GM18502 (cell line): Measurements from ENCODE around the gene DCBLD1.
A peak's percentile ranks its signal among the peaks of the same experiment; 100 is the strongest.

Source experiments
- ATAC-seq: cut with Tn5 transposase; IDR thresholded peaks from one replicate; pipeline ENCODE4 v1.9.1; 2021; ENCODE audit warnings: mild to moderate bottlenecking; ENCODE audit not compliant: unreplicated experiment, poor library complexity

Gene DCBLD1

DNA sequence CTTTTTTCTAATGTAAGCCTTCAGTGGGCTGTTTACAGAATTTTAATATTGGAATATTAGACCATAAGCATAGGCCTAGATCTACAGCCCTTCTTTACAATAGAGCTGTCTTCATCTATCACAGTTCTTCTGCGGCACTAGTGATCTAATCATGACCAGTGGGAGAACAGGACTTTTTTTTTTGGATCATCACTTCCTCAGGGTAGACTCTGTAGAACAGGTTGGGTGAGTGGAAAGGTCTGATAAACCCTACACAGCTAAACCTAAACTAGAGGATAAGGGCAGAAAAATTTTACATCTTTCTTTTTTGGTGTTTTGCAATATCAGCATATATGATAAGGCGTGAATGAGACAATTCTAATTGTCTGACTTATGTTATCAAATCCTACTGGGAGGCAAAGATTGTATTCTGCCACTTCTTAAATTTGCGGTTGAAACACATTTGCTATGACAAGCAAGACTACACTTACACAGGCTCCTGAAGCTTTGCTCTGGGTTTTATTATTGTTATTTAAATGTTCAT is 67.7 kb downstream of the DCBLD1 start:
- no peak for ATAC-seq

DNA sequence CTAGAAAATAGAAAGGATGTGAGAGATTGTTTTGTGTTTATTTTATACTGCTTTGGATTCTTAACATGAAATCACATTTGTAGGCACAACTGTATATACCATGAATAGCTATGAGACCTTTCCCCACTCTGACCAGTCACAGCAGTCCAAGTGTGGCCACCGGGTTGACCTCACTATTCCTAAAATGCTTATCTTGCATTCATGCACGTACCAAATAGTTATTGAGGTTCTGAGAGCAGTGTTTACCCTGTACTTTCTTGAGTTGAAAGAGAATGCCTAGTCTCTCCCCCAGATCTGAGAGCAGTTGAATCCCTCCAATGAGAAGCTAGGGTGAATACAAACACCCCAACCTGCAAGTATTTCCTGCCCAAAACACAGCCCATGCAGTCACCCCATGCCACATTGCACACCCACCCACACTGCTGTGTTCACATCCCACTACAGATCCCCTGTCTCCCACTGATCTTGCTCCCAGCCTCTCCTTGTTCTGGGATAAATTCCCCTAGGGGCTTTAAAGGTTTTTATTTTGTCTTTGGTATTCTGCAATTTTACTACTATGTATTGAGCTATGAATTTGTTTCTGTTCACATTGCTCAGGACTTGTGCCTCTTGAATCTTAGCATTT is 68.3 kb downstream of the DCBLD1 start:
- no peak for ATAC-seq

GRCh38 chr6:117552618-117553017 is 70.1 kb downstream of the DCBLD1 start:
- no peak for ATAC-seq

- no peak for ATAC-seq
Observed at GRCh38 chr6:117553142-117553541, 70.7 kb downstream of the DCBLD1 start.

- no peak for ATAC-seq
Observed at GRCh38 chr6:117555262-117555849, 72.9 kb downstream of the DCBLD1 start.

DNA sequence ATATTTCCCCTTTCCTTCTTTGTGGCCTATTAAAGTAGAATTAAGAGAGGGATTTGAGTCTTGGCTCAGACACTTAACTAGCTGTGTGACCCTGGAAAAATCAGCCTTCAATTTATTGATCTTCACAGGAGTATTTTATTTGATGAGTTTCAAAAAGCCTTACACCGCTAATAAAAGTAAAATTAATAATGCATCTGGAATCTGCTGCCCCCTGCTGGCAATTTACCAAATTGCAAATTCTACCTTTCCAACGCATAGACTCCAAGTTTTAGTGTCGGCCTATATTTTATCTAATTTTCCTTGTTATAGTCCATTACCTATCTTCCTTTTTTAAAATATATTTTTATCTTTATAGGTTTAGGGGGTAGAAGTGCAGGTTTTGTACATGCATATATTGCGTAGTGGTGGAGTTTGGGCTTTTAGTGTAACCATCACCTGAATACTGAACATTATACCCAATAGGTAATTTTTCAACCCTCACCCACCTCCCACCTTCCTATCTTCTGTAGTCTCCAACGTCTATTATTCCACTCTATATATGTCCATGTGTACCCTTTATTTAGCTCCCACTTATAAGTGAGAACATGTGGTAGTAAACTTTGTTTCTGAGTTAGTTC is 73.5 kb downstream of the DCBLD1 start:
- peak; percentile 49 for ATAC-seq

DNA sequence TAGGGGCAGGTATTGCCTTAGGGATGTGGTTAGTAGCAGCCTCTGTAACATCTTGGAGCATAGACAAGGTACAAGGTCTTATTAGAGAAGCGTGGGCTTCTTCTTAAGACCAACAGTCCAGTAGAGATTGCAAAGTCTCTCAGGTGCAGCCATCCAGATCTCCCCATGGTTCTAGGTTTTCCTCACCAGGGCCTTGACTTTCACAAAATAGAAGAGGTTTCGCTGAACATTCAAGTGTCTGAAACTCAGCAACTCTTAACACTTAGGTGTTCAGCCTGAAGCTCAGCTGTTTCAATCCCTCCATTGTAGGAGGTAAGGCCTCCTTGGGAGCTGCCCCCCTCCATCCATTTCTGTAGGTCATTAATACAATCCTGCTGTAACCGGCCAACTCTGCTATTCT is 75.5 kb downstream of the DCBLD1 start:
- ATAC-seq, result no peak

DNA sequence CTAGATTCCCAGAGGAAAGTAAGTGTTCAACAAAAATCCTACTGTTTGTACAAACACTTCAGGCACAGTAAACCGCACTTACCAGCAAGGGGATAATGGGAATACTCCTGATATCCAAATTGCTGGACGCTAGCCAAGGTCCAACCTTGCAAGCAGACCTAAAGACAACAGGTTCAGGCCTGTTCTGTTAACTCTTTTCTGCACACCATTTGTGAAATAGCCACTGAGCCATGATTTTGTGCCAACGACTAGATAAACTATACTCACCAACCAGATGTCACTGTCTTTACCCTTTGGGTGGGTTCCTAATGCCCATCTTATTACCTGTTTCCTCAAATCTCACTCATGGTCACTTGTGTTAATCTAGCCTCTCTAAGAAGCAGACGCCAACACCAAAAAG is 76.3 kb downstream of the DCBLD1 start:
- no peak for ATAC-seq

DNA sequence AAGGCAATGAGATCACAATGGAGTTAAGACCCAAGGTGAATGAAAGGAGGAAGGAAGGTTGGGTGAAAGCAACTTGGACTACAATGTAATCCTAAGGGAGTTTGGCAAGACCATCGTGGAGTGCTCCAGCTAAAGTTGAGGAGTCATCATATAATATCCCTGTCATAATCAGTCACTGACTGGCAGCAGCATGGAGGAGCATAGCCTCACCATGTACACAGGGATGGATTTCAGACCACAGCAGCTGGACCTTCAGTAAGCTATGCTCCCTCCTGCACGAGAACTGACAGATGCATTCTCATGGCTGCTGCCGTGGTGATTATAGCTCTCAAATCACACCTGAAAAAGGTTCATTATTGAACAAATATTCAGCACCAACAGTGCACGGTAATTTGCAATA is 76.8 kb downstream of the DCBLD1 start:
- ATAC-seq, result no peak

DNA sequence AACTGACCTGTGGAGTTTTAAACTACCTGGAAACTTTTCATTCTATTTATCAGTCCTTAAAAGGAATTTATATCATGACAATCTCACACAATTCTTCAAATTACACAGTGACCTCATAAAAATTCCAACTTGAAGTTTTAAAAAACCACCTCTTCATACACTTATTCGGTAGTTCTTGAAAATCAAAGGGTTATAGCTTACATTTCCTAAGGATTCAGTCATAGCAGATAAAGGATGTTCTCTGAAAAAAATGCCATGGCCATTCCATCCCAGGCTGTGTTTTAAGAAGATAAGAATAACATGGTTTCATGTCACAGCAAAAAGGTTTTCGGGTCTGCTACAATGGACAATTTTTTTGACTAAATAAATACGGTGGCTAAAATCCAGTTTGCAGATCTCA is 78.7 kb downstream of the DCBLD1 start:
- no peak for ATAC-seq

- ATAC-seq, result no peak
Observed at GRCh38 chr6:117564681-117565080, 82.2 kb downstream of the DCBLD1 start.

GRCh38 chr6:117568247-117568646 is 85.8 kb downstream of the DCBLD1 start:
- no peak for ATAC-seq

DNA sequence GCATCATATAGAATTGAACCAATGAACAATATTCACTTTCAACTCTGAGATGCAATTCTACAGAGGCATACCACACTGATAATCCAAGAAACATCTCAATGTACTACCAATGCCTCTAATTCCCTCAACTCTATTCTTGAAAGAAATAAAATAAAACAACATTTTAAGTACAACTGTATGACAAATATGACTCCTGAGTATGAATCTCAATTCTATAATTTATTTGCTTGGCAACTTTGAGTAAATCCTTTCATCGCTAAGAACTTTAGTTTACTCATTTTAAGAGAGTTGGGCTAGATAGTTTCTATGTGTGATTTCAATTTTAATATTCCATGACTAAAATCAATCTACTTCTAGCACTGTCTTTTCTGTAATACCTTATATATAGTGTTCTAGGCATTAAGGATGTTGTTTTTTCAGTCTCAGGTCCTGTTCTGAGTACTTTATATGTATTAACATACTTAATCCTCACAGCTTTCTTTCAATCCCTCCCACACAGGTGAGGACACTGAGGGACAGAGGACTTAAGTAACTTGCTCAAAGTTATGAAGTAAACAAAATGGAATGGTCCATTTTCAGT is 86.4 kb downstream of the DCBLD1 start:
- no peak for ATAC-seq

DNA sequence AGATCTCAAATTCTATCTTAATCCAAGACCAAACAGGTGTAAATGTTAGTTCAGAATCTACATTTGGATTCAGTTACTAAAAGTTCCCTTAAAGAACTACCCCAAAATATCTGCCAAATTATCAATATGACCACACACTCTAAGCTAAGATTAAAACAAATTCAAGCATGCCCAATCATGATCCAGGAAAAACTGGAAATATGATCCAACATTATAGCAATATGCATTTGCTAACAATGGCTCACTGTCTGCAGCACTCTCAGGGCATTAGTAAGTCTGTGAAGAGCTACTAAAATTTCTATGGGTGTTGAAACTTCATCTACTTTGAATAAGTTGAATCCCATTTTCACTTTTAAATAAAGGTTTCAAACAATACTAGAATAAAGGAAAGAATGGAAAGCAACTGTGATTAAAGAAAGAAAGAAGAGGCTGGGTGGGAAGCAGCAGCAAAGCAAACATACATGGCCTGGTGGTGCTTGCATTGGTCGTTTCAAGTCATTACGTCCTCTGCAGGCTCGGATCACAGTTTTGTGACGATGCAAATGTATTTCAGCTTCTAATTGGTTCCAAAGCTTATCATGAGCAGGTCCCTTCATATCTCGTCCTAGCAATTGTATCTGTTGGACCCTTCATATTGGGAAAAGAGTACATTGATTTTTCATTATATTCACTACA is 90.7 kb downstream of the DCBLD1 start:
- no peak for ATAC-seq

- ATAC-seq, result no peak
Observed at GRCh38 chr6:117574198-117574597, 91.7 kb downstream of the DCBLD1 start.

DNA sequence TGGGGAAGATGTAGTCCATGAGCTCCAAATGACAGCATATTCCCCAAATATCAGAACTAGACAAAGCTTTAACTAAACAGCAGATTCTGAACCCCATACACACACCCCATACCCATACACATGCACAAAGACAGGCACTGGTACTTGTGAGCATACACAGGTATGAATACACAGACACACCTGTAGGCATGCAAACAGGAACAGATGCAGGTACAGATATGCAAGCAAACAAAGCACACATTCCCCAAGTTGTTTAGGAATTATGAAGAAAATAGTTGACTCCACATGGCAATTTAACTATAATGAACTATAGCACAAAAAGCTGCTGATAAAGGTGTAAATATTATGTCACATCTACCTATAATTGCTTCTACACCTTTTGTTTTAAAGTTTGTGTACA is 103.2 kb downstream of the DCBLD1 start:
- no peak for ATAC-seq

DNA sequence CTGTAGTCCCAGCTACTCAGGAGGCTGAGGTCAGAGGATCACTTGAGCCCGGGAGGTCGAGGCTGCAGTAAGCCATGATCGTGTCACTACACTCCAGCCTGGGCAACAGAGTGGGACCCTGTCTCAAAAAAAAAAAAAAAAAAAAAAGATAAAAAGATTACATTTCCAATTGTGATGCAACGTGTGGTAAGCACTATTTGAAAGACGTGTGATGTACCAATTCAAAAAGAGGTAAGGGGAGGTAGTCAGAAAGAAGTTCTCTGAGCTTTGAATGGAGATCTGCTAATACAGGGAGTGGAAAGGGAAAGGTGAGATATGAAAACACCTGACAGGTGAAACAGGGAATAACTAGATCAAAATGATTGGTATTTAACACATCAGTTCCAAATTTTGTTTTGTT is 108.0 kb downstream of the DCBLD1 start:
- no peak for ATAC-seq

GRCh38 chr6:117591405-117591804 is 108.9 kb downstream of the DCBLD1 start:
- no peak for ATAC-seq

GRCh38 chr6:117592983-117593759 is 110.7 kb downstream of the DCBLD1 start:
- no peak for ATAC-seq
